Kidney epithelial cell (primary cell): ENCODE results near the gene CLNK. TPM values are rescaled to one million over a fixed set of nuclear protein-coding genes. Genes with fewer than 3 reads are reported as not detected.

Source experiments
- DNase-seq: peaks from one replicate; pipeline ENCODE4 v3.0.0-alpha.2; 2010; ENCODE audit warnings: low read depth
- H3K27me3 ChIP-seq: 2 replicates; pipeline ENCODE4 v1.6.0; 2011; ENCODE audit warnings: low read length; ENCODE audit not compliant: control insufficient read depth, insufficient read depth
- H3K36me3 ChIP-seq: 2 replicates; pipeline ENCODE4 v1.5.1; 2011; ENCODE audit warnings: low read length; ENCODE audit not compliant: control insufficient read depth, insufficient read depth
- H3K4me3 ChIP-seq: 2 replicates; pipeline ENCODE4 v1.5.1; 2011; ENCODE audit warnings: low read depth, mild to moderate bottlenecking, control low read depth, low read length
- CTCF ChIP-seq: IDR thresholded peaks from 2 replicates; pipeline ENCODE4 v1.5.1; 2011; ENCODE audit warnings: mild to moderate bottlenecking, moderate library complexity, low read length, control low read depth, inconsistent platforms; ENCODE audit not compliant: insufficient read depth, poor library complexity, severe bottlenecking
- total RNA-seq: library from RNA; depleted of rRNA; stranded (reverse); fragments of >200 nt; gene quantifications from 2 replicates; pipeline ENCODE4 v1.2.3, GENCODE V29; 2015

CLNK gene
- total RNA-seq, 1 donor from 2014 or later: not detected

- no peak for TF ChIP-seq CTCF
- Histone ChIP-seq H3K4me3 (no peak overlapping the region), H3K27me3 (no peaks in the 10 kb centered on the region), H3K36me3 (no peaks in the 10 kb centered on the region)
- DNase-seq: no peak
These were observed 21.7 kb upstream of the CLNK start for GRCh38 chr4:10706236-10706635.

- Histone ChIP-seq H3K4me3 (no peak overlapping the region), H3K27me3 (no peaks in the 10 kb centered on the region), H3K36me3 (no peaks in the 10 kb centered on the region)
- DNase-seq: no peak
- no peak for TF ChIP-seq CTCF
These were observed 19.9 kb upstream of the CLNK start for GRCh38 chr4:10704430-10704810.

- no peak for DNase-seq
- TF ChIP-seq CTCF: no peak
- Histone ChIP-seq H3K36me3 (no peaks in the 10 kb centered on the region), H3K4me3 (no peak overlapping the region), H3K27me3 (no peaks in the 10 kb centered on the region)
These were observed 19.3 kb upstream of the CLNK start for GRCh38 chr4:10703766-10704429.

GRCh38 chr4:10703156-10703555, 18.6 kb upstream of the CLNK start:
- no peak for DNase-seq
- no peak overlapping the region for H3K4me3 ChIP-seq

GRCh38 chr4:10701702-10702460, 17.3 kb upstream of the CLNK start:
- Histone ChIP-seq H3K36me3 (no peaks in the 10 kb centered on the region), H3K4me3 (no peak overlapping the region), H3K27me3 (no peaks in the 10 kb centered on the region)
- TF ChIP-seq CTCF: no peak
- no peak for DNase-seq

More at GRCh38 chr4:10703156-10703555, 18.6 kb upstream of the CLNK start:
- no peaks in the 10 kb centered on the region for H3K36me3 ChIP-seq
- no peak for TF ChIP-seq CTCF
- H3K27me3 ChIP-seq: no peaks in the 10 kb centered on the region
